ENCODE data around the gene NCF4.

The NCF4 gene

DNA sequence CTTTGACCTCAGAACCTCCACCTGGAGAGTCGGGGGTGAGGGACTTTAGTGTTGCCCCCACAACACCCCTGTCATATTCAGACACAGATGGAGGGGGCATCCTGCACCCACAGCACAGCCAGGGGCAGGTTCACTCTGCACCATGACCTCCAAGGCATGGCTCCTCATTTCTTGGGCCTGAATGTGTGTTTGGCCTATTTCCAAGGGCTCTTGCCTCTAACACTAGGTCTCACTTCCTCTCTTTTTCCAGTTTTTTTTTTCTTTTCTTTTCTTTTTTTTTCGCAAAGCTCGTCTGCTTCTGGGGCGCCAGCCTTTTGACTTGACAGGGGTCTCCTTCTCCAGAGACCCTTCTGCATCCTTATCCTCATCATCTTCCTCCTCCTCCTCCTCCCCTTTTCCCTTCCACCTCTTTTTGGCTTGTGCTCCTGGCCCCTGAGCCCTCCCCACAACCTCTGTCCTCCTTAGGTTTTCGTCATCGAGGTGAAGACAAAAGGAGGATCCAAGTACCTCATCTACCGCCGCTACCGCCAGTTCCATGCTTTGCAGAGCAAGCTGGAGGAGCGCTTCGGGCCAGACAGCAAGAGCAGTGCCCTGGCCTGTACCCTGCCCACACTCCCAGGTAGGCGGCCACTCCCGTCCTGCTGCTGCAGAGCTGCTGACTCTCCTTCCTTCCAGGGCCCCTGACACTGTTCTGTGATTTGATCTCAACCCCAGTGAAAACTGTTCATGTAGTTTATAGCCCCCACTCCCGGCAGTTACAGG lies 3.8 kb downstream of the NCF4 start:
- TF ChIP-seq POLR2A (IDR thresholded peaks at IDR 0.05; ENCODE audit: low read depth, low read length): no peak
- DNase-seq (ENCODE audit: insufficient read length, low spot score) (no peak), FAIRE-seq (no peak)

DNA sequence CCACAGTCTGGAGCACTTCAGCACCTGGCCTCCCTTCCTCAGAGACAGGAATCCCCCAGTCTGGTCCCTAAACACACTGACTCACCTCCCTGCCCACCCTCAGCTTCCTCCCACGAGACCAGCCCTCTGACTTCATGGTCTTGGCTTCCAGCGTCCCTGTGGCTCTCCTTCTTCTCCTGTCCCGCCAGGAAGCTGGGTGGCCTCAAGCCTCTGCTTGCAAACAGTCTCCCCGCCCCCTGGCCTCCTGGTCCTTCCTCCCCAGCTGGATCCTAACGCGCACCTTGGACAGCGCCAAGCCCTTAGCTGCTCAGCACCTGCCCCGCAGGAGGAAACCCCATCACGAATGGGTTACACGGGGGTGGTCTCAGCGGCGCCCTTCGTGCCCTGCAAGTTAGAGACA lies 4.5 kb downstream of the NCF4 start:
- DNase-seq (ENCODE audit: insufficient read length, low spot score) (no peak), FAIRE-seq (no peak)
- TF ChIP-seq POLR2A (IDR thresholded peaks at IDR 0.05; ENCODE audit: low read depth, low read length): no peak

DNA sequence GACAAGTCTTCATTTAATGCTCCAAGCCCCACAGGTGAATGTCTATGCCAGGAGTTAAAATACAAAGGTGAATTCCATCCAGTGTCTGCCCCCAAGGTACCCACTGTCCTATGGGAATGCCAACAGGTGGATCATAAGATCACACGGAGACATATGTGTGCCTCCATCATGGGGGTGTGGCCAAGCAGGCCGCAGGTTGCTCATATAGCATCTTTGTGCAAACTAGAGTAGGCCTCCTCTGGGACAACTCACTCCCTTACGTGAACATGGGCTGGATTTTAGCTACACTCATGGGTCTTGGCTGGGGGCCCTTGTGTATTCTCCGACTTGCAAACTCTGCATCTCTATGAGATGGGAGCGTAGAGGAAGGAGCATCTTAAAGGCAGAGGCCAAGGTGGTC lies 6.9 kb downstream of the NCF4 start:
- DNase-seq (ENCODE audit: insufficient read length, low spot score) (no peak), FAIRE-seq (no peak)
- no peak for TF ChIP-seq POLR2A (IDR thresholded peaks at IDR 0.05; ENCODE audit: low read depth, low read length)

DNA sequence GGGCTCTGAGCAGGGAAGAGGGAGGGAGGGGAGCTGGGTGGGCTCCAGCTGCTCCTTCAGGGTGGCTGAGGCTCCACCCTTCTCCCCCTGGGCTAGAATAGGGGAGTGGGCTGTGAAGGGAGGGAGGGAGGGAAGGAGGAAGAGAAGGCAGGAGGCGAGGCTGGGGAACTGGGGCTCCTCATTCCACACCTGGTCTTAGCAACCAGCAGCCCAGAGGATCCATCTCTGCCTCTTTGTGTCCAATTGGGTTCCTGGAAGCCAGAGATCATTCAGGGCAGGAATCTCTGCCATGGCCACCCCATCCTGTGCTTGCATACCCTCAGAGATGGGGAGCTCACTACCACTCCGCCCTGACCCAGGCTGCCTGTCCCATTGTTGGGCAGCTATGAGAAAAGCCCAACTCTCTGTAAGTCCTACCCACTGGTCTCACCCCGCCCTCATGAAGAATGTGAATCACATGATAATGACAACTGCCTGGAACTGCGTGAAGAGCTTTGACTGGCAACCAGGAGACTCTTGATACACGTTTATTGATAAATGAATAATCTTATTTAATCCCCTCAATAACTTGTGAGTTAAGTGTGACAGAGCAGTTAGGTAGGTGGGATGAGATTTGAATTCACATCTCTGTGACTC lies 7.9 kb downstream of the NCF4 start:
- FAIRE-seq: no peak
- DNase-seq (ENCODE audit: insufficient read length, low spot score): no peak
- TF ChIP-seq POLR2A (IDR thresholded peaks at IDR 0.05; ENCODE audit: low read depth, low read length): no peak

DNA sequence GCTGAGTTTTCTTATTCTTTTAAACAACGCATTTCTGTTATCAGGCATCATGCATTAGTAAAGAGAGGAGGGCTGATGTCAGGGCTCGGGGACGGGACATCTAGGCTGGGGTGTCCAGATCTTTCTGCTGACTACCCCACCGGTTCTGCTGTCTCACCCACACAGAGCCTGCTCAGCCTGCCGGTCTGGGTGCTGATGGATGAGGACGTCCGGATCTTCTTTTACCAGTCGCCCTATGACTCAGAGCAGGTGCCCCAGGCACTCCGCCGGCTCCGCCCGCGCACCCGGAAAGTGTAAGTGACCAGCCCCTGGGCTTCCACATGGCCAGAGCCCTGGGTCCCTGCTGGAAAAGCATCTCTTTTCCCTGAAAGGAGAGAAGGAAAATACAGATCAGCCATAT lies 9.4 kb downstream of the NCF4 start:
- no peak for FAIRE-seq

DNA sequence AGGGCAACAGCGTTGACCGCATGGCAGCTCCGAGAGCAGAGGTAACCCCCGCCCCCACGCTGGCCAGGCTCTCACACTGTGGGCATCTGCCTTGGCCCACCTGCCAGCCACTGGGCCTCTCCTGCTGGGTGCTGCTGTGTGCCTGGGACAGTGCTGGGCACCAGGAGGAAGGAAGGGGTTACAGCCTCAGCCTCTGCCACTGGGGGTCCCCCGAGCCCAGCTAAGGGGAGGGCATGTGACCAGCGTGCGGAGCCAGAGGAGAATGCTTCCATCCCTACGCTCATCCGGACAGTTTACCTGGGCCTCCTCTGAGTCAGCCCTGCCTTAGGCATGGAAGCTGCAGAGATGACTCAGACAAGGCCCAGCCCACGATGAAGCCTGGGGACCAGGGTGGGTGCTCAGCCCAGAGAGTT lies 10.9 kb downstream of the NCF4 start:
- FAIRE-seq: no peak
- TF ChIP-seq POLR2A (IDR thresholded peaks at IDR 0.05; ENCODE audit: low read depth, low read length): no peak

More for the DNA sequence above, 9.4 kb downstream of the NCF4 start:
- no peak for TF ChIP-seq POLR2A (IDR thresholded peaks at IDR 0.05; ENCODE audit: low read depth, low read length)
- DNase-seq (ENCODE audit: insufficient read length, low spot score): peak; percentile 26

DNA sequence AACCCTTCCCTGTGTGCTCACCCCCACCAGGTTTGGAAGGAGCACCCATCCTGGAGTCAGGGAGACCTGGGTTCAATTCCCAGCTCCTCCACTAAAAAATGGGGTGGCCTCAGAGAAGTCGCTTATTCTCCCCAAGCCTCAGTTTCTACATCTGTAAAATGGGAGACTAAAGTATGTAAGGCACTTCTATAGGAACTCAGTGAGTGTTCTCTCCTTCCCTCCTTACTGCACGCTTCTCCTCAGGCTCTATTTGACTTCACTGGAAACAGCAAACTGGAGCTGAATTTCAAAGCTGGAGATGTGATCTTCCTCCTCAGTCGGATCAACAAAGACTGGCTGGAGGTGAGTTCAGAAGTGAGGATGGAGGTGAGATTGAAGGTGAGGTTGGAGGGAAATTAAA lies 11.3 kb downstream of the NCF4 start:
- no peak for DNase-seq (ENCODE audit: insufficient read length, low spot score)
- TF ChIP-seq POLR2A (IDR thresholded peaks at IDR 0.05; ENCODE audit: low read depth, low read length): no peak
- FAIRE-seq: no peak

More for the DNA sequence above, 10.9 kb downstream of the NCF4 start:
- no peak for DNase-seq (ENCODE audit: insufficient read length, low spot score)

DNA sequence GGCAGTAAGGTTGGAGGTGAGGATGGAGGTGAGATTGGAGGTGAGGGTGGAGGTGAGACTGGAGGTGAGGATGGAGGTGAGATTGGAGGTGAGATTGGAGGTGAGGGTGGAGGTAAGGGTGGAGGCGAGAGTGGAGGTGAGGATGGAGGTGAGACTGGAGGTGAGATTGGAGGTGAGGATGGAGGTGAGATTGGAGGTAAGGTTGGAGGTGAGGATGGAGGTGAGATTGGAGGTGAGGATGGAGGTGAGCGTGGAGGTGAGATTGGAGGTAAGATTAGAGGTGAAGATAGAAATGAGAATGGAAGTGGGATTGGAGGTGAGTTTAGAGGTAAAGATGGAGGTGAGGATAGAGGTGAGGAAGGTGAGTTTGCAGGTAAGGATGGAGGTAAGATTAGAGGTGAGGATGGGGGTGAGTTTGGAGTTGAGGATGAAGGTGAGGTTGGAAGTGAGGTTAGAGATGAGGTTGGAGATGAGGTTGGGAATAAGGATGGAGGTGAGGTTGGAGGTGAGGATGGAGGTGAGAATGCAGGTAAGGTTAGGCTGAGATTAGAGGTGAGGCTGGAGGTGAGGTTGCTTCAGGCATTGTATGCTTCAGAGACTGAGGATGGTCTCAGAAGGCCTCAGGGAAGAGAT lies 12.2 kb downstream of the NCF4 start:
- FAIRE-seq (no peak), DNase-seq (ENCODE audit: insufficient read length, low spot score) (no peak)
- no peak for TF ChIP-seq POLR2A (IDR thresholded peaks at IDR 0.05; ENCODE audit: low read depth, low read length)

DNA sequence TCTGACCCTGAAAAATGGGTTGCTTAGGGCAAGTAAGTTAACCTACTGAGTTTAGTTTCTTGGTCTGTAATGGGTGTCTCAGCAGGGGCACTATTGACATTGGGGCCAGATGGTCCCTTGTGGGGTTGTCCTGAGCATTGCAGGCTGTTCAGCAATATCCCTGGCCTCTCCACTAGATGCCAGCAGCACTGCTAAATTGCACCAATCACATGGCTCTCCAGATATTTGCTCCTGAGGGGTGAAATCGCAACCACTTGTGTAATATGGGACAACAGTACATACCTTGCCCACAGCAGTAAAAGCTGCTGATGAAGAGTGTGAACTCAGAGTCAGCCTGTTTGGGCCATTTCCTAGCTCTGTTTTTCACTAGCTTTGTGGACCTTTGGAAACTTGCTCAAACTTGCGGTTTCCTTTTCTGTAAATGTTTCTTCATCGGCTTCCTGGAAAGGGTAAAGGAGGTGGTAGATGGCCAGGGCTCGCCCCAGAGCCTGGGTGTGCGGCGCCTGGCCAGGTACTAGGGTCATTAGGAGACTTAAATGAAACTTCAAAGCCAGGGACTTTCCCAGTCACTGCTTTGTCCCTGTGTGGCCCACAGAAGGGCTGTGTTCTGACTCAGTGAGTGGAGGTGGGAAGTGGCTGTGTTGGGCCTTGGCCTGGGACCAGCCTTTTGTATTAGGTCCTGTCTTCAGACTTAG lies 13.0 kb downstream of the NCF4 start:
- DNase-seq (ENCODE audit: insufficient read length, low spot score) (peak; percentile 21), FAIRE-seq (no peak)
- TF ChIP-seq POLR2A (IDR thresholded peaks at IDR 0.05; ENCODE audit: low read depth, low read length): no peak

DNA sequence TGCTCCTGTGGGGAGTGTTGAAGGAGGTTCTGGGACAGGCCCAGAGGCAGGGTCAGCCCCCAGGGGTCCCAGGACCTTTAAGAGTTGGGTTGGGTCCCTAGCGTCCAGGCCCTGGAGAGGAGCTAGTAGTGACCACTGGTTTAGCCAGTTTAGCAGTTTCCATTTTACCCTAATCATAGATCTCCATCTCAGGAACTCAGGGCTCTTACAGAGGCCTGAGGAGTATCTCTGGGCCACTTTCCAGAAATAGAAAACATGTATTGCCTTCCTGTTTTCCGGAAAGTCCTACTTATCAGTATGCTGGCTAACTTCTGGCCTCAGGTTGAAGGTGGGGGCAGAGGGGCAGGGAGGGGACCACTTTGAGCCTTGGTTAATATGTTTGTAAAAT lies 13.5 kb downstream of the NCF4 start:
- TF ChIP-seq POLR2A (IDR thresholded peaks at IDR 0.05; ENCODE audit: low read depth, low read length): no peak
- no peak for DNase-seq (ENCODE audit: insufficient read length, low spot score)
- FAIRE-seq: no peak

DNA sequence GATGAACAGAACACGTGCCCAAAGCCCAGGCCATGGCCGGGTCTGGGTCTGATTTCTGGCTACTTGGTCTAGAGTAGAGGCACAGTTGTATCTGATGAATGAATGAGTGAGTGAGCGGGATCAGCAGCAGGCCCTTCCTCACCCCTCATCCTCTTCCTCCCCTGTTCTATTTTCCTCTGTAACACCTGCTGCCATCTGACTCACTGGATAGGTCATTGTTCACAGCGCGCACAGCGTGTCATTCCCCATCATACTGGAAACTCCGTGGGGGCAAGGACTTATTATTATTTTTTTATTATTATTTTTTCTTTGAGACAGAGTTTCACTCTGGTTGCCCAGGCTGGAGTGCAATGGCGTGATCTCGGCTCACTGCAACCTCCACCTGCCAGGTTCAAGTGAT lies 13.9 kb downstream of the NCF4 start:
- no peak for DNase-seq (ENCODE audit: insufficient read length, low spot score)
- FAIRE-seq: no peak
- no peak for TF ChIP-seq POLR2A (IDR thresholded peaks at IDR 0.05; ENCODE audit: low read depth, low read length)

DNA sequence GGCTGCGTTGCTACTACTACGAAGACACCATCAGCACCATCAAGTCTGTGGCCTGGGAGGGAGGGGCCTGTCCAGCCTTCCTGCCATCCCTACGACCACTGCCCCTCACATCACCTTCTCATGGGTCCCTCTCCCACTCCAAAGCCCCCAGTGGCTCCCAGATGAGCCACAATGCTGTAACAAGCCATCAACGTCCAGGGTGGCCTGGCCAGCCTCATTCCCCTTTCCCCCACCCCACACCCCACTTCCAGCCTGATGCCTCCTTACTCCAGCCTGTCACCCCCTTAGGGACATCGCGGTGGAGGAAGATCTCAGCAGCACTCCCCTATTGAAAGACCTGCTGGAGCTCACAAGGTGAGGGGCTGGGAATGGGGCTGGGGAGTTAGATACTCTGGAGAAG lies 14.9 kb downstream of the NCF4 start:
- no peak for FAIRE-seq
- DNase-seq (ENCODE audit: insufficient read length, low spot score): no peak
- no peak for TF ChIP-seq POLR2A (IDR thresholded peaks at IDR 0.05; ENCODE audit: low read depth, low read length)

DNA sequence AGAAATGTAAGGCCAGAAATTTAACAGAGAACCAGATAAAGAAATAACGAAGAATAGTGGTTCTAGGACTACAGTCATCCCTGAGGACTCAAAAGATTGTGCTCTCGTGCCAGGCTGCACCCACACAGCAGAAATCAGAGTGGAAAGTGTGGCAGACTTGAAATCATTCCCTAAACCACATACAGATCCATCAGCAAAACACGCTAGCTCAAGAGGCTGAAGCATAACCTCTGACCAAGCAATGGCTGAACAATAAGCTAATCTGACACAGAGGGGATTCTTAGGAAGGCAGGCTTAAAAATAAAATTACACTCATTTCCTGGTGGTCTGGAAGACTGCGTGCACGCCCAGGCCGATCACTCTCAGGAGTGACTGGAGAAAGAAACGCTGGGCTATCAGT lies 19.0 kb downstream of the NCF4 start:
- DNase-seq (ENCODE audit: insufficient read length, low spot score) (no peak), FAIRE-seq (no peak)
- TF ChIP-seq POLR2A (IDR thresholded peaks at IDR 0.05; ENCODE audit: low read depth, low read length): no peak

DNA sequence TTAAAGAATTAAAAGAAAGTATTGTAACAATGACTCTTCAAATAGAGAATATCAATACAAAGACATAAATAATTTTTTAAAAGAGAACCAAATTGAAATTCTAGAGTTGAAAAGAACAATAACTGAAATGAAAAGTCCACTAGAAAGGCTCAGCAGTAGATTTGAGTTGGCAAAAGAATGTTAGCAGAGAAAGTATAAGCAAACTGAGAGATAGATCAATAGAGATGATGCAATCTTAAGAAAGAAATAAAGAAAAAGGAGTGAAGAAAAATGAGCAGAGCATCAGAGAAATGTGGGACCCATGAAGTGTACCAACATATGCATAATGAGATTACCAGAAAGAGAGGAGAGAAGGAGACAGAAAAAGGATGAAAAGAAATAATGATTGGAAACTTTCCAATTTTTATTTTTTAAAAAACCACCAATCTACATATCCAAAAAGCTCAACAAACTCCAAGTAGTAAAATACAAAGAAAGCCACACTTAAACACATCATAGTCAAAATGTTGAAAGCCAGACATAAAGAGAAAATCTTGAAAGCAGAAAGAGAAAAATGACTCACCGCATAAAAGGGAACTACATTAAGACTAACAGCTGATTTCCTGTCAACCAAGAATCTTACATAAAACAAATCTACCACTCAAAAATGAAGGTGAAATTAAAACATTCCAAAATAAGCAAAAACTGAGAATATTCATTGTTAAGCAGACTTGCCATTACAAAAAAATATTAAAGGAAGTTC lies 20.9 kb downstream of the NCF4 start:
- FAIRE-seq: no peak
- no peak for TF ChIP-seq POLR2A (IDR thresholded peaks at IDR 0.05; ENCODE audit: low read depth, low read length)
- DNase-seq (ENCODE audit: insufficient read length, low spot score): no peak

Measured in H54 (cell line).